NK-92 (cell line): ENCODE results near the gene C10orf143.
"Not testable (repeated sequence)": the region's sequence is repeated elsewhere in the genome, so short reads cannot be mapped to it uniquely, and the experiment has no call there.

Source experiments
- DNase-seq: peaks from one replicate; lab custom pipeline; 2025; ENCODE audit not compliant: unreplicated experiment; lab: John Stamatoyannopoulos, UW

Gene C10orf143

DNA sequence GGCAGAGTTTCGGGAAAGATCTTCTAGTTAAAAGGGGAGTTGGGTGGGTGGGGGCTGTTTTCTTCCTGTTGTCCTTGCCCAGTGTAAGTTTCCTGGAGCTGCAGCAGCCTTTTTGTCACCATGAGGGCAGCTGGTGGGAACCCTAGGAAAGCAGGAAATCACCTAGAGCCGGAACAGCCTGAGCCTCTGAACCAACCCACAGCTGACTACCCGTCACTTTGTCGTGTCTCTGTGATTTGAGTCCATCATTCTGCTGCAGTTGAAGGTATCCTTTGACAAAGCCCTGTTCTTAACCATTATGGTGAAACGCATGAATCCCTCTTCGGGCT lies 1.2 kb upstream of the C10orf143 start:
- DNase-seq = no peak

DNA sequence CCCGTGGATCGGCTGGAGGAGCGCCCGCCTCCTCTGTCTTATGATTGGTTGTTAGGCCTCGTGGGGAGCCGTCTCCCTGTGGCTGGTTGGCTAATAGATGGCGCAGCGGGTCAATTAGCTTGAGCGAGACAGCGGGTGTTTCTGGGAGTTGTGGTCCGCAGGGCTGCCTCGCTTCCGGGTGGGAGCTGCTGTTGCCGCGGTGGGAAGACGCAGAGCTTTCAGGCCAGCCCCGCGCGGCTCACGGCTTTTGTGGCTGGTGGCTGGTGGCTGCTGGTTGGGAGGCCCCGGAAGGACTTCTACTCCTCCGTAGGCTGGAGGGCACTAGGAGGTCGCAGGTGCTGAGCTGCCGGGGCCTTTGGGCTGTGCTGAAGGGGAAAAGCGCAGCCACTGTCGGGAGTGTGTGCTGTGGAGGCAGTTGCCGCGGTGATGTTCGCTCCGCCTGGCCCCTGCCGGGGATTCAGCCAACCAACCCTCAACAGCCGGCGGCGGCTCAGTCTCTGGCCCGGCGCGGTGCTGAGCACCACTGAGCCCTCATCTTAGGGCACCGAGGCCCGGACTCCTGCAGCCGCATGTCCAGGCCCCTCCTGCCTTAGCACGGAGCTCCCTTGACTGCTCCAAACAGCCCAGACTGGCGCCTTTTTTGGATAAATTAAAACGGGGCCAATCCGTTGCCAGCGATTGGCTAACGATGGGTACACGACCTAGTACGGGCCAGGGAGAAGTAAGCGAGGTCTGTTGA lies 652 bp upstream of the C10orf143 start:
- DNase-seq = peak; percentile 76

DNA sequence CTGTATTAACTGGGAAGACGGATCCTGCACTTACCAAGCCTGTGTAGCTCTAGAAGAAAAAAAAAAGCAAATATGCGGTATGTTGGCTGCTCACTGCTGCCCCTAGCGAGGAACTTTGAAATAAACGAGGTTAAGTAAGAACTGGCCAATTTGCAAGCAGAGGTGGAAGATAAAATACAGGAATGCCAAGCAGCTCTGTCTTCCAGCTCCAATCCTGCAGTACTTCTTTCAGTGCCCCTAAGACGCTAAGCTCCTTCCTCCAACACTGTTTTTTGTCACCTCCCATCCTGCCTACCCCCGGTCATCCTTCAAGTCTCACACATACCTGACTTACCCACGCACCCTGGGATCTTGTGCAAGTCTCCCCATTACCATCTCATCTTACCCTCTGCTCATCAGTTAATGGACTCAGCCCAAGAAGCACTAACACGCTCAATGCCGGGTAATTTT lies 809 bp downstream of the C10orf143 start:
- no peak for DNase-seq

DNA sequence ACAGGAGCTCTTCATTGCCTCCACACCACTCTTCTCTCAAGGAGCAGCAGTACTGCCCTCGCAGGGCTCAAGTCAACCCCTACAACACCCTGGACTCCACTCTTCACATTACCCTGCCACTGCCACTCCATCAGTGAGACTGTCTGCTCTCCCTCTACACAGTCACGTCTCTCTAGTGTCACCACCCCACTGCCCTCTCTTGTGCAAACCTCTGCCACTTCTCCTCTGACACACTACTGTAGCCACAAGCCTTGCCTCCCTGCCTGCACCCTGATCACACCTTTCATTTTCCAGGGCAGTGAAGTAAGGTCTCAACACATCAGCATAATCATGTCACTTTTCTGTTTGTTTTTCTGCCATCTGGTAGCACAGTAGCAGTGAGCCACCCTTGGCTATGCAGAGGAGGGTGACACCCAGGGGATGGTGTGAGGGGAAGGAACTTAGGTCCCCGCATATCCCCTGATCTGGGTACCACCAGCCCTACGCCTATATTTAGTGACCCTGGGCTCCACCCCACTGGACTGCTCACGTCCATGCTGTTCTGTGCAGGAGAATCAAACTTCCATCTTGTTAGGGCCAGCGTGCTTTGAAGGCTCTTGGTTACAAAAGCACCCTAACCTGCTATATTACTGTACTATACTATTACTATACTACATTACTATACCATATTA lies 1.6 kb downstream of the C10orf143 start:
- DNase-seq = no peak

DNA sequence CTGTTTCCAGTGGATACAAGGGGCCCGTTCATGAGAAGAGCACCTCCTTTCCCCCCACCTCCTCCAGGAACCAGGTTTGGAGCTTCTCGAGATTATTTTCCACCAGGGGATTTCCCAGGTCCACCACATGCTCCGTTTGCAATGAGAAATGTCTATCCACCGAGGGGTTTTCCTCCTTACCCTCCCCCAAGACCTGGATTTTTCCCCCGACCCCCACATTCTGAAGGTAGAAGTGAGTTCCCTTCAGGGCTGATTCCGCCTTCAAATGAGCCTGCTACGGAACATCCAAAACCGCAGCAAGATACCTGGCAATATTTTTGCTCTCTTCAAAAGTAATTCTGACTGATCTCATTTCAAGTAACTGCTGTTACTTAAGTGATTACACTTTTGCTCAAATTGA lies 2.5 kb downstream of the C10orf143 start:
- not testable (repeated sequence) for DNase-seq

DNA sequence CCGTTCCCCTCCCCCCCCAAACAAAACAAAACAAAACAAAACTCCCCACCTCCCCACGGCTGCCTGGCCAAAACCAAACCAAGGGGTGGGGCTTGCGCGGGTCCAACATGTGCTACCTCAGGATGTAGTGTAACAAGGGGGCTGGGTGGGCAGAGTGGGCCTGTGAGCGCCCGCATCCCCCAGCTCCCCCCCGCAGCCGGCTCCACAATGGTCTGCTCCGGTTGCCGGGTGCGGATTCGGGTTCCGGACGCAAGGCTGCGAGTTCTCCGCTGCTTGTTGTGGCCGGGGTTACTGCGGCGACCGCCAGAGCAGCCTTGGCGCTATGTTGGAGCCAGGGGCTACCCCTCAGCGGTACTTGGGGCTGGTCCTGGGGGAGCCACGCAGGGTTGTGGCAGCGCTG lies 4.9 kb downstream of the C10orf143 start:
- no peak for DNase-seq

DNA sequence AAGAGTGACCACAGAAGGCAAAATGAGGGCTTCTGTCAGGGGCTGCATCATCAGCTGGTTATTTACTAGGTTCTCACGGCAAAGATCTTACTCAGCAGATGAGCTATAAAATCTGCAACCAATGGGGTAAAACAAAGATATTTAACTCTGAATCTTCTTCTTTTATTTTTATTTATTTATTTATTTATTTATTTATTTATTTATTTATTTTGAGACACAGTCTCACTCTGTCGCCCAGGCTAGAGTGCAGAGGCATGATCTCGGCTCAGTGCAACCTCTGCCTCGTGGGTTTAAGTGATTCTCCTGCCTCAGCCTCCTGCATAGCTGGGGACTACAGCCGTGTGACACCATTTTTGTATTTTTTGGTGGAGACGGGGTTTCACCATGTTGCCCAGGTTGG lies 11.3 kb downstream of the C10orf143 start:
- DNase-seq = no peak

DNA sequence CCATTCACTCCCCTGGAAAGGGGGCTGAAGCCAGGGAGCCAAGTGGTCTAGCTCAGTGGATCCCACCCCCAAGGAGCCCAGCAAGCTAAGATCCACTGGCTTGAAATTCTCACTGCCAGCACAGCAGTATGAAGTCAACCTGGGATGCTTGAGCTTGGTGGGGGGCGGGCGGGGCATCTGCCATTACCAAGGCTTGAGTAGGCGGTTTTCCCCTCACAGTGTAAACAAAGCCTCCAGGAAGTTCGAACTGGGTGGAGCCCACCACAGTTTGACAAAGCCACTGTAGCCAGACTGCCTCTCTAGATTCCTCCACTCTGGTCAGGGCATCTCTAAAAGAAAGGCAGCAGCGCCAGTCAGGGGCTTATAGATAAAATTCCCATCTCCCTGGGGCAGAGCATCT lies 20.1 kb downstream of the C10orf143 start:
- DNase-seq = not testable (repeated sequence)

DNA sequence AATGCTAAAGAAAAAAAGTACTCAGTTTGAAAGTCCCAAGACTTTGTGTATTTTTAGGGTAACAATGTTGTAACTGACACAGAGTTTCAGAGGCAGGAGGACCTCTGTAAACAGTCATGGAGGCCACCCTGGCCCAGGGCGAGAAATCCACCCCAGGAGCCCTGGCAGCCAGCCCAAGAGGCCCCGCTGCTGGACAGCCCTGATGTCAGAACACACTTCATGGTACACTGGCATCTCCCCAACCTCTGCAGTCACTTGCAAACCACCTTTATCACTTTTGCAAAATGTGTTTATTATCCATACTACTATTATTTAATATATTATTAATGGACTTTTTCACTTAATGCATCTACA lies 30.2 kb downstream of the C10orf143 start:
- no peak for DNase-seq

DNA sequence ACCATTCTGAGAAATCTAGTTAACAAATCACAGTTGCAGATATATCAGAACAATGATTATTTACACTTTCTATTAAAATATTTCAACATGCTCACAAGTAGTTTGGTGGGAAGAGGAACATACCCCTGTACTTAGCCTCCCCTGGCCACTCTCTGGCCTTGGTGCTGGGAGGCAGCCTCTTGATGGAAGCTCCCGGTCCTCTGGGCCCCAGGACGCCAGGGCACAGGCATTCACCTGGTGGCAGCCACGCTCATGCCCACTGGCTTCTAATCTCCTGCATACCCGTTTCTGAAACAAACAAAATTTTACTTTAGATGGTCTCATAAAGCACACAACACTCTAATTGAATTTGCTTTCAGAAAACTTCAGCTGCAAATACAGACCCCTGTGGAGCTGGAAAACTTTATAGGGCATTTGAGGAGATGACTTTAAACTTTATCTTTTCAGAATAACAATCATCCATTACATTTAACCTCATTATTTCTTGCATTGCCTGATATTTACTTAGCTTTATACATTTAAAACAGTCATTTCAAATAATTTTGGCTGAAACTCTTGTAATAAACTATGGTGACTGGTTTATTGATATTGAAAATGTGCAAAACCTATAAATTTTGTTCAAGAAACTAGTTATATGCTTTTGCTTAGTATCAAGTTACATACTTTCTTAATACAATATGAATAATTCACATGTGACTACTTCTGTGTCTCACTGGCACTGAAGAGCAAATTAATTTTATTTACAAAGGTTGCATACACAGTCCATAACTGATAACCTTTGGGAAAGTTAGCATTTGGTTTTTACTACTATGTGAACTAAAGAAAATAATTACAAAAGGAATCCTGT lies 30.8 kb downstream of the C10orf143 start:
- DNase-seq = no peak

DNA sequence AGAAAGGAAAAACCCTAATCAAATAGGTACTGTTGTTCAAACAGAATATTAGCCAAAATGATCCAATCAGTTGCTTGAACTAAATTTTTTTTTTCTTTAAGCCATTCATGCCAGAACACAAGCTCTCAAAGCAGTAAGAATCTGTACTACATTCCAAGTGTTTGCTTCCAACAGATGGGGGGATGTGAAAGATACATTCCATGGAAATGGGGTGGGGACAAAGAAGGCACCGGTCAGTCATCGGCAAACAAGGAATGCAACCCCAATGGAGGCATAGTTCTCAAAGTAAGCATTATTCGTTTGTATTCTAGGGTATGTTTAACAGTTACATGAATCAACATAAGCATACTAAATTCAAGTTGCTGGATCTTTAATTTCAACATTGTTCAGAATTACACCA lies 32.5 kb downstream of the C10orf143 start:
- no peak for DNase-seq

DNA sequence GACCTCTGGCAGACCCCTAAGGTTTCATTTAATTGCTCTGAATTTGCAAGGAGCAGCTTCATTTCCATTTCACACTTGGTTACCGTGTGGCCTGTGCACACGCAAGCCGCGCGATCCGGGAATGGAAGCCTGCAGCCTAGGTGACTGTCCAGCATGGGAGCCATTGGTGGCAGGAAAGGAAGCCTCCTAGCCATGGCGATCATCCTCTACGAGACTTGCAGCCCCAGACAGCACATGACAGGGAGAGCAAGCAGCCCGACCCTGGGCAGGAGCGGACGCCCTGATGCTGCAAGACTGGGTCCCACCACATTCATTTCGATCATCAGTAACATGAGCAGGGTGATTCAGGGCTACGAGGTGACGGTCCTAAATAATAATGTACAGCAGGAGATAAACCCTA lies 33.9 kb downstream of the C10orf143 start:
- DNase-seq = no peak

DNA sequence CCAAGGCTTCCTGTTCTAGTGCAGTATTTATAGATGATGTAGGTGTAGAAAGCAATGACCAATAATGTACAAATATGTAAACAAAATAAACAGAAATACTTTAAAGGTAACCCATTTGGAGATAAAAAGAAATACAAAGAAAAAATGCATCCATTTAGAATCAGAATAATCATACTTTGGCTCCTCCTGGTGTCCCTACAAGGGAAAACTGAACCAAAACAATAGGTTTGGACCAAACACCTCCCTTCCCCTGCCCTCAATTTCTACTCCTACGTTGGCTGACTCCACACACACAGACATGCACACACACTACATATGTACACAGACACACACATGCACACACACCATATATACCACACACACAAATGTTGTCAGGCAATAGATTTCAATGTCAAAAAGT lies 36.0 kb downstream of the C10orf143 start:
- no peak for DNase-seq

DNA sequence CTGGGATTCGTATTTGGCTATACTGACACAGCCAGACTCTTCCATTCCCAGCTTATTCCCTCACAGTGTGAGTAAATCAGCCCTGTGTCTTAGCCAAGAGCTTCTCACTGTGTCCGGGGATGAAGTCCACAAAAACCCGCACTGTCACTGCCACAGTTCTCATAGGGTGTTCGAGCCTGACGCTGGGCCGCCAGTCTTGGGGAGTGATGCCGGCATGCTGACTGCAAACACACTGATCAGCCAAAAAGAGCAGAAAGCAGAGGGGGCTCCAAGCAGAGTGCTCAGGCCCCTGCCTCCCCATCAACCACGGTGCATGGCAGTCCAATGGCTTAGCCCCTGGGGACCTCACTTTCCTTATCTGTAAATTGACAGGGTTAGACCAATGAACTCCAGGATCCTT lies 36.7 kb downstream of the C10orf143 start:
- no peak for DNase-seq

DNA sequence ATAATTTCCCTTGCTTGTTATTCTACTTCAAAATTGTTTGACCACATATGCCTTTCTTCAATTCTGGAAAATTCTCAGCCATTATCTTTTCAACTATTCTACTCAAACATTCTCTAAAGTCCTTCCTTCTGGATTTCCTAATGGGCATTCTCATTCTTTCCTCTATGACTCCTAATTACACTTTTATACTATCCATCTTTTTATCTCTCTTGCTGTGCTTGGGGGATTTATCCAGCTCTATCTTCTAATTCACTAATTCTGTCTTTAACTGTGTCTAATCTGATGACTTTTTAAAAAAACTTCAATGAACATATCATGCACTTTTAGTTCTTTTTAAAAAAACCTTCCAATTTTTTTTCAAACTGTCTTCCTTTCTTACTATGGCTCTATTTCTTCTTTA lies 38.4 kb downstream of the C10orf143 start:
- no peak for DNase-seq

DNA sequence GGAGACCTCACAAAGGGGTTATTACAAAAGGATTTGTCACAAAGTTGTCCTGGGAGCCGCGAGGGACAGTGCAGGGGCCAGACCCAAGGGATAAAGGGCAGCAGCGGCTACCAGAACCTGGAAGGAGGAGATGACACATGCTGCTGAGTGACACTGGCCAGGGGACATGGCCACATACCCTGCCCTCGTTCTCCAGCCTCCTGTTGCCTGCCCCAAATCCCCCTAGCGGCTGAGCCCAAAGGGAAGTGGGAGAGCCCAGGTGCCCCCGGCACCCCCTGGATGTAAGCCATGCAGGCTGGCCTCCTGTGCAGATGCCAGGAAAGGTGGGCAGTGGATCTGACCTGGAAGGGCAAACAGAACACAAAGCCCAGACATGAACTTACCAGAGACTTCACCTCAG lies 42.7 kb downstream of the C10orf143 start:
- DNase-seq = no peak

DNA sequence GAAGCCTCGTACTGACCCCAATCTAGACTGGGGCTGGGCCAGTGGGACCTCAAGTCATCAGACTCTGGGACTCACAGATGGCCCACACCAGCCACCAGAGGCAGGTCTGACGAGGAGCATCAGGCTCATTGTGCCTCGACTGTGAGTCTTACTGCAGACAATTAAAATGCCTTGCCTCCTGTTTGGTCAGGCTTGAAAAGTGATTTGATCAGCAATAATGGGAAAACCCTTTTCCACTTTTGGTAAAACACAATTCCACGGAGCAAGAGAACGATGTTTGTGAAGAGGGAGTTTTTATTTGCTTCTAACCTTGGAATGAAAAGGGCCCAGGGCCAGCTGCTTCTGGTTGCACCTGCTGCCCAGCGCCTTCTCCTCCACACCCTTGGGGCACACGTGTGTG lies 43.9 kb downstream of the C10orf143 start:
- DNase-seq = no peak

DNA sequence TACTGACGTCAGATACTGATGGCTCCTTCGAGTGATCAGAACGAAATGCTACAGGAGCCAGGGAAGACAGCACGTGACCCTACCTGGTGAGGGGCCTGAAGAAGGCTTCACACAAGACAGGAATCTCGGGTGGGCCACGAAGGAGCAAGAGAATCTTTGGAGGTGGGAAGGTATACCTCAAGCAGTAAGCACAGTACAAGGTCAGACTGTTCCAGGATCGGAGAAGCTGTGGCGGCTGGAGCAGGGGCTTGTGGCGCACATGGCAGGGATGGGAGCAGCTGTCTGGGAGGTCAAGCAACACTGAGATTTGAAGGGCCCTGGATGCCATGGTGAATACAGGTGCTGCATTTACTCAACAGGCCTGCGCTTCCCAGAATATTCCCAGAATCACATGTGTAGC lies 45.4 kb downstream of the C10orf143 start:
- DNase-seq = no peak

DNA sequence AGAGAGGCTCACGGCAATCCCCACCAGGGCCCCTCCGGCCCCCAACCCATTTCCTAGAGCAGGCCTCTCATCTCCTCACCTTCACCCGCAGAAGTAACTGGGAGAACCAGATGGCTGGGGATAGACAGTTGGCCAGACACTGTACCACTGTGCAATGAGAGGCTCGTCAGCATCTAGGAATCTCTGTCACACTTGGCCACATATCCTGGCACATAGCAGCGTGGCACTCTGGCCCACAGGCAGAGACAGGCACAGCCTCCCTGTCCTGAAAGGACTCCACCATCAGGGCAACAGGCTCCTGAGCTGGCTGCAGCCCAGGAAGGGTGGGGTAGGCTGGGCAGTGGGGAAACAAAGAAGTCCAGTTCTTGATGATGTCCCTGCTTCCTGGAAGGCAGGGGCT lies 45.8 kb downstream of the C10orf143 start:
- no peak for DNase-seq

DNA sequence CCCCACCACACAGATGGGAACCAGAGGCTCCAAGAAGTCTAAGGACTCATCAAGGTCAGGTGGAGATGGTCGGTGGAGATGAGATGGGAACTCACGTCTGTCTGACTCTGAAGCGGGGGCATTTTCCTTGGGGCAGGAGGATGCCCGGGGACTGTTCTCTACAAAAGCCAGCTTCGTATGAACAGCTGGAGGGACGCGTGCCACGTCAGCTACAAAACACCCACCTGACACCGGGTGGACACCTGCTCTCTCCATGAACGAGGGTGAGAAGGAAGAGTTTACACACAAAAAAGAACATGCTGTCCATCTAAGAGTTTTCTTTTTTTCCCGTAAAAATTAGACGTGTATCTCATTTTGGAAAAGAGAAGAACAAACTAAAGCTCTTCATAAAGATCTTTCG lies 47.7 kb downstream of the C10orf143 start:
- no peak for DNase-seq

DNA sequence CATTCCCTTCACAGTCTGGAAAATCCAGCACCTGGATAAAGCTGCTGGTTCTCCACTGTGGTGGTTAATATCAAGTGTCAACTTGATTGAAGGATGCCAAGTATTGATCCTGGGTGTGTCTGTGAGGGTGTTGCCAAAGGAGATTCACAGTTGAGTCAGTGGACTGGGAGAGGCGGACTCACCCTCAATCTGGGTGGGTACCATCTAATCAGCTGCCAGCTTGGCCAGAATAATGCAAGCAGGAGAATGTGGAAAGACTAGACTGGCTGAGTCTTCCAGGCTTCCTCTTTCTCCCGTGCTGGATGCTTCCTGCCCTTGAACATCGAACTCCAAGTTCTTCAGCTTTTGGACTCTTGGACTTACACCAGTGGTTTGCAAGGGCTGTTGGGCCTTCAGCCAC lies 48.4 kb downstream of the C10orf143 start:
- DNase-seq = no peak

DNA sequence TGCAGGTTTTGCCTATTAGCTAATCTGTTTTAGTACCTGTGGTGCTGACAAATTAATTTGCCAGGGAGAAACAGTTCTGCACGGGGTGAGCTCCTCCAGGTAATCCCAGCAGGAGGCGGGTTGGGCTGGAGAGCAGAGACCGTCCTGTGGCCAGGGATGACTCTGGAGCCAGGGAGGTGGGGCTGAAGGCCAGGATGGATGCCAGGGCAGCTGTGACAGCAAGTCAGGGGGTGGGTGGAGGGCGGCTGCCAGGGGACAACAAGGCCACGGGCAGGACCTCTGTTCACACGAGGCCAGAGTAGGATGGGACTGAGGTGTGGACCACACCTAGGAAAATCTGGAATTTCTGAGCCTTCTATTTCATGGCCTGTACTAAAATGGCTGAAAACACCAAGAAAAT lies 48.9 kb downstream of the C10orf143 start:
- DNase-seq = no peak
